NOMO-1 treated with DMSO at 0.1 percent for 48 hours (cell line): ENCODE data around the gene CLN3.
"Not testable (repeated sequence)": the region's sequence is repeated elsewhere in the genome, so short reads cannot be mapped to it uniquely, and the experiment has no call there.

Experiments
- DNase-seq: peaks from one replicate; lab custom pipeline; 2025; ENCODE audit not compliant: unreplicated experiment; lab: John Stamatoyannopoulos, UW

Gene CLN3

GRCh38 chr16:28513484-28514181 lies 21.8 kb upstream of the CLN3 start:
- DNase-seq = no peak

GRCh38 chr16:28511801-28512789 lies 20.2 kb upstream of the CLN3 start:
- no peak for DNase-seq

GRCh38 chr16:28511031-28511430 lies 19.2 kb upstream of the CLN3 start:
- DNase-seq = no peak

GRCh38 chr16:28505489-28506137 lies 13.7 kb upstream of the CLN3 start:
- no peak for DNase-seq

- DNase-seq = no peak
Observed at GRCh38 chr16:28504707-28505404, 13.0 kb upstream of the CLN3 start.

- DNase-seq = no peak
Observed at GRCh38 chr16:28503470-28504259, 11.8 kb upstream of the CLN3 start.

GRCh38 chr16:28502290-28502689 lies 10.4 kb upstream of the CLN3 start:
- DNase-seq = no peak

GRCh38 chr16:28501258-28502232 lies 9.7 kb upstream of the CLN3 start:
- no peak for DNase-seq

- DNase-seq = not testable (repeated sequence)
Observed at GRCh38 chr16:28500476-28501180, 8.8 kb upstream of the CLN3 start.

GRCh38 chr16:28499854-28500253 lies 8.0 kb upstream of the CLN3 start:
- no peak for DNase-seq

- no peak for DNase-seq
Observed at GRCh38 chr16:28498666-28499381, 7.0 kb upstream of the CLN3 start.

- no peak for DNase-seq
Observed at GRCh38 chr16:28497861-28498599, 6.2 kb upstream of the CLN3 start.

GRCh38 chr16:28497386-28497785 lies 5.5 kb upstream of the CLN3 start:
- DNase-seq = no peak

- no peak for DNase-seq
Observed at GRCh38 chr16:28496844-28497243, 5.0 kb upstream of the CLN3 start.

GRCh38 chr16:28495795-28496749 lies 4.2 kb upstream of the CLN3 start:
- DNase-seq = no peak
